GM13977 (cell line): ENCODE results near the gene TAAR2.
"Not testable (repeated sequence)": the region's sequence is repeated elsewhere in the genome, so short reads cannot be mapped to it uniquely, and the experiment has no call there.

Experiments used
- DNase-seq: peaks from one replicate; pipeline ENCODE4 v3.0.0; 2012; ENCODE audit warnings: low spot score
- in situ Hi-C: fragments of 300-500 bp; cut with MboI; formaldehyde crosslinking; loops from one replicate; pipeline ENCODE4 v1.12.0; 2022; ENCODE audit warnings: low sequenced_read_pairs, low pct_unique_long_range_greater_than_20kb, mixed read lengths, inconsistent platforms; ENCODE audit not compliant: unreplicated experiment
- TF ChIP-seq, protein P1 (sequence below): IDR thresholded peaks from 2 replicates; pipeline ENCODE4 v1.5.1; 2012; ENCODE audit warnings: mild to moderate bottlenecking, control low read depth; ENCODE audit not compliant: insufficient read depth; ENCODE audit errors: extremely low read depth, missing control alignments

The TAAR2 gene

DNA sequence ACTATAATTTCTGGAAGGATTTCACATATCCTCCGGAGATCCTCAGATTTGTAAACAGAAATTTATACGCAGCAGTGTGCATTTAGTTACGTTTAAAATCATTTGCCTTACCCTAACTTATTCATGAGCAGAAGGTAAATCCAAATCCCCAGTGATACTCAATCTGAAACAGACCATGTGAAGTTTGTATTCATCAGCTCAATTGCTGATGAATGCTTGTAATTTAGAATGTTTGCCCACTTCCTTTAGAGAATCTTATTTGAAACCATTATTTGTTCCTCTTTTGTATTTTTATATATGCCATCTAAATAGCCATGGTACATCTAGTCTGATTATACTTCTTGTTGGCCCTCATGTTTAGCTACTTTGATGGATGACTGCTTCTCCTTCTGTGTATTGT, 19.5 kb upstream of the TAAR2 start:
- DNase-seq: no peak
- in situ Hi-C loops: no loop called here

DNA sequence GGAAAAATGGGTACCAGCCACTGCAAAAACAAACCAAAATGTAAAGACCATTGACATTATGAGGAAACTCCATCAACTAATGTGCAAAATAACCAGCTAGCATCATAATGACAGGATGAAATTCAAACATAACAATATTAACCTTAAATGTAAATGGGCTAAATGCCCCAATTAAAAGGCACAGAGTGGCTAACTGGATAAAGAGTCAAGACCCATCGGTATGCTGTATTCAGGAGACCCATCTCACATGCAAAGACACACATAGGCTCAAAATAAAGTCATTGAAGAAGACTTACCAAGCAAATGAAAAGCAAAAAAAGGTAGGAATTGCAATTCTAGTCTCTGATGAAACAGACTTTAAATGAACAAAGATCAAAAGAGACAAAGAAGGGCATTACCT, 13.1 kb upstream of the TAAR2 start:
- DNase-seq, in situ Hi-C loops: not testable (repeated sequence)

More for the DNA sequence above, 19.5 kb upstream of the TAAR2 start:
- TF ChIP-seq, protein P1, sequence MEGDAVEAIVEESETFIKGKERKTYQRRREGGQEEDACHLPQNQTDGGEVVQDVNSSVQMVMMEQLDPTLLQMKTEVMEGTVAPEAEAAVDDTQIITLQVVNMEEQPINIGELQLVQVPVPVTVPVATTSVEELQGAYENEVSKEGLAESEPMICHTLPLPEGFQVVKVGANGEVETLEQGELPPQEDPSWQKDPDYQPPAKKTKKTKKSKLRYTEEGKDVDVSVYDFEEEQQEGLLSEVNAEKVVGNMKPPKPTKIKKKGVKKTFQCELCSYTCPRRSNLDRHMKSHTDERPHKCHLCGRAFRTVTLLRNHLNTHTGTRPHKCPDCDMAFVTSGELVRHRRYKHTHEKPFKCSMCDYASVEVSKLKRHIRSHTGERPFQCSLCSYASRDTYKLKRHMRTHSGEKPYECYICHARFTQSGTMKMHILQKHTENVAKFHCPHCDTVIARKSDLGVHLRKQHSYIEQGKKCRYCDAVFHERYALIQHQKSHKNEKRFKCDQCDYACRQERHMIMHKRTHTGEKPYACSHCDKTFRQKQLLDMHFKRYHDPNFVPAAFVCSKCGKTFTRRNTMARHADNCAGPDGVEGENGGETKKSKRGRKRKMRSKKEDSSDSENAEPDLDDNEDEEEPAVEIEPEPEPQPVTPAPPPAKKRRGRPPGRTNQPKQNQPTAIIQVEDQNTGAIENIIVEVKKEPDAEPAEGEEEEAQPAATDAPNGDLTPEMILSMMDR: no peak

DNA sequence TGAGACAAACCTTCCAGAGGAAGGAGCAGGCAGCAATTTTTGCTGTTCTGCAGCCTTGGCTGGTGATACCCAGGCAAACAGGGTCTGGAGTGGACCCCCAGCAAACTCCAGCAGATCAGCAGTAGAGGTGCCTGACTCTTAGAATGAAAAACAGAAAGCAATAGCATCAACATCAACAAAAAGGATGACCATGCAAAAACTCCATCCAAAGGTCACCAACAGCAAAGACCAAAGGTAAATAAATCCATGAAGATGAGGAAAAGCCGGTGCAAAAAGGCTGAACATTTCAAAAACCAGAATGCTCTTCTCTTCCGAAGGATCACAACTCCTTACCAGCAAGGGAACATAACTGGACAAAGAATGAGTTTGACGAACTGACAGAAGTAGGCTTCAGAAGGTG, 11.8 kb upstream of the TAAR2 start:
- in situ Hi-C loops, DNase-seq: not testable (repeated sequence)

DNA sequence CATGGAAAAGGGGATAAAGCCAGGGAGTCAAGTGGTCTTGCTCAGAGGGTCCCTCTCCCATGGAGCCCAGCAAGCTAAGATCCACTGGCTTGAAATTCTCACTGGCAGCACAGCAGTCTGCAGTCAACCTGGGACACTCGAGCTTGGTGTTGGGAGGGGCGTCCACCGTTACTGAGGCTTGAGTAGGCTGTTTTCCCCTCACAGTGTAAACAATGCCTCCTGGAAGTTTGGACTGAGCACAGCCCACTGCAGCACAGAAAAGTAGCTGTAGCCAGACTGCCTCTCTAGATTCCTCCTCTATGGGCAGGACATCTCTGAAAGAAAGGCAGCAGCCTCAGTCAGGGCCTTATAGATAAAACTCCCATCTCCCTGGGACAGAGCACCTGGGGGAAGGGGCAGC, 11.2 kb upstream of the TAAR2 start:
- DNase-seq, in situ Hi-C loops: not testable (repeated sequence)

DNA sequence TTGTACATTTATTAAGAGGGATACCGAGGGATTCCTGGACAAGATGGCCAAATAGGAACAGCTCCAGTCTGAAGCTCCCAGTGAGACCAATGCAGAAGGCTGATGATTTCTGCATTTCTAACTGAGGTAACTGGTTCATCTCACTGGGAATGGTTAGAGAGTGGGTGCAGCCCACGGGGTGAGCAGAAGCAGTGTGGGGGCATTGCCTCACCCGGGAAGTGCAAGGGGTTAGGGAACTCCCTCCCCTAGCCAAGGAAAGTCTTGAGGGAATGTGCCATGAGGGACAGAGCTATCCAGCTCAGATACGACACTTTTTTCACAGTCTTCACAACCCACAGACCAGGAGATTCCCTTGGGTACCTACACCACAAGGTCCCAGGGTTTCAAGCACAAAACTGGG, 10.7 kb upstream of the TAAR2 start:
- in situ Hi-C loops: no loop called here
- no peak for DNase-seq
- TF ChIP-seq, protein P1: no peak

DNA sequence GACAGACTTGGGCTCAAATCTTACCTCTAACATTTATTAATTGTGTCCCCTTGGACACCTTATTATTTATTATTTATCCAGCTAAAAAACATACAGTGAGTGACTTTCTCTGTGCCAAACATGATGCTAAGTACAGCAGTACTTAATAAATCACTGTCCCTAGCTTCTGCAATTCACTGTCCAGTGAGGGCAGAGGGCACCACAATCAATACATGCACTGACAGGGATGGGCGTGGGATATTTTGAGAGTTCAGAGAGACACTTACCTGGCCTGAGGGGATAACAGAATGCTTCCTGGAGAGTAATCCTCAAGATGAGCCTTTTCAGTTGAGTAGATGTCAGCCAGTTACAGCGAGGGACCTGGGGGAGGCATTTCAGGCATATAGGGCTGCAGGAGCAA, 9.3 kb upstream of the TAAR2 start:
- TF ChIP-seq, protein P1: no peak
- in situ Hi-C loops: no loop called here
- DNase-seq: no peak

DNA sequence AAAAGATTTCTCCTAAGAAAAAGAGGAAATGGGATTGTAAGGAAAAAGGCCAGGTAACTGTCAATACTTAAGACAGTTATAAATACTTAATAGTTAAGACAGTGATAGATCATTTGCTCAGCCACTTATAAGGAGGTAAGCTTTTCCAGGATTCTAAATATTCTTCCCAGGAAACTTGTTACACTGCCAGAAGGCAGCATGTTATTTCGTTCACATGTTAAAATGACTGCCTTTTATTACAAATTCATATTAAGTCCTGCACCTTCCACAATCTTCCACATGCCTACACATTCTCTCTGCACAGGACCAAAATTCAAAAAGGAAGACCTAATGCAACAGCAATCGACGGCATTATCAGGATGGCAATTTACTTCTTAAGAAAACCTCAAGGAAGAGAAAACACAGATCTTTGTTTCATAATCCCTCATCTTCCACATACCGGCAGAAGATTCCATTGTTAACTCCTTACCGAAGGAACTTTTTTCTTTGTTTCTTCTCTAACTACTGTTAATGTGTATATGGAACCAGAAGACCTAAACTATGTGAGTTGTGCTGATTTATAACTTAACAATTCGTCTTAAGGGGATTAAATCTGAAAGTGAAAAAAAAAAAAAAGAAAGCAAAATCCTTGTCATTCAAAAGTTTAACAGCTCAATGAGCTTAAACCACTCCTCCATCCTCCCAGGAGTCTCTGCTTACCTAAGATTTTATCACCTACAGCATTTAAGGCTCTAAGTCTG, 799 bp downstream of the TAAR2 start:
- DNase-seq: no peak
- in situ Hi-C loops: no loop called here
- TF ChIP-seq, protein P1: no peak

DNA sequence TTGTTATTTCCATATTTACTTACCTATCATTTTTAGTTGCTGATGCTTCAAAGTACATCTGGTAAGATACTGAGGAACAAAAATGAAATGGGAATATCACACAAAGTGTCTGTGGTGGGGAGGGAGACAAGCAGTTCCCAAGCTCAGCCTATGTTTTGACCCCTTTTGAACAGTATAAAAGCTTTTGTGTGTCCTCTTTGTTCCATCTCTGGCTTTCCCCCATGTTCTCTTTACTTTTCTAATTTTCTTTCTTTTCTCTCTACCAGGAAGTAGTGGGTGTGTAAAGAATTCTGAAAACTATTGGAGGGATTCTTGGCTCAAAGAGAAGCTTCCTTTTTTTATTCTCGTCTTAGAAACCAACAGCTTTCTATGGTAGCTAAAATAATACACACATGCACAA, 7.4 kb downstream of the TAAR2 start:
- no peak for DNase-seq
- in situ Hi-C loops: no loop called here
- TF ChIP-seq, protein P1: no peak
